Effector memory CD8-positive, alpha-beta T cell (primary cell): ENCODE measurements around the gene CEACAM4.
"Not testable (repeated sequence)": the region's sequence is repeated elsewhere in the genome, so short reads cannot be mapped to it uniquely, and the experiment has no call there.

Experiments used
- ATAC-seq: fragments of 150-1000 bp; cut with Tn5 transposase; replicated peaks from 2 replicates; pipeline ENCODE4 v1.10.0; 2021; ENCODE audit warnings: mild to moderate bottlenecking, moderate library complexity
- DNase-seq, 3 experiments: peaks; one replicate each; pipeline ENCODE4 v3.0.0; 2021
- H3K27ac Mint-ChIP-seq, 2 donors: one replicate each; pipeline ENCODE4 v1.8.0; 2022; ENCODE audit warnings: mild to moderate bottlenecking in 2 of 2, mixed read lengths in 2 of 2, moderate library complexity in 2 of 2
- H3K27me3 Mint-ChIP-seq, 2 donors: one replicate each; pipeline ENCODE4 v1.8.0; 2022; ENCODE audit warnings: mixed read lengths in 2 of 2
- H3K36me3 Mint-ChIP-seq: one replicate; pipeline ENCODE4 v1.8.0; 2022; ENCODE audit warnings: mild to moderate bottlenecking, moderate library complexity, mixed read lengths; ENCODE audit not compliant: insufficient read depth
- H3K4me1 Mint-ChIP-seq, 2 donors: one replicate each; pipeline ENCODE4 v1.8.0; 2022; ENCODE audit warnings: low read depth in 2 of 2, mixed read lengths in 2 of 2
- H3K4me3 Mint-ChIP-seq, 2 donors: one replicate each; pipeline ENCODE4 v1.8.0; 2022; ENCODE audit warnings: mild to moderate bottlenecking in 2 of 2, mixed read lengths in 2 of 2, moderate library complexity in 2 of 2
- H3K9me3 Mint-ChIP-seq, 2 donors: one replicate each; pipeline ENCODE4 v1.8.0; 2022; ENCODE audit warnings: mixed read lengths in 2 of 2

Gene CEACAM4

DNA sequence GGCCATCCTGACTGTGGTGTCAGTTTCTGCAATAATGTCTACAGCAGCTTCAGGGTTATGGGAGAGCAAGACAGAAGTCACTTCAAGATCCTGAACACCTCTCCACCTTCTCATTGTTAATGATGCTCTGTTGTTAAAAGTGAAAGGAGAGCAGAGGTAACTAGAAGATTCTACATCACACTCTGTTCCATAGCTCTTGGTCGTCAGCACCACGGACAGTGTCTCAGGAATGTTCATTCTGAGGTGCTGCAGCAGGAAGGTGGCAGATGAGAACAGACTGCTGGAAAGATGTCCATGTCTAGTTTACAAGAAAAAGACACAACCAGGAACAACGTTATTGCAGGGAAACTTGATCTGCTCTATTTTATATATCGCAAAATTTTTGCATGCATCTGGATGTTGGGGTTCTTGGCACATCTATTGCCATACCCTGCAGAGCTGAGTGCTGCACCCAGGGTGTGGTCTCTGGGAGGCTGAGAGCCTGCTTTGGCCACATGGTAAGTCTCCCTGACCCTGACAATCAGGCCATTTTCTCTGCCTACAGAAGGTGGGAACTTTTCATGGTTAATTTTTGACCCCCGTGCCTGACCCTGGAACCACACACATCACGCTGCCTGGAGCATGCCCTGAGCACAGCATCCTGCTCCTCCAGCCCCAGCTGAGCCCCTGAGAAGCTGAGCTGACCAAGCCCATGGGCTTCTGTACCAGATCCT is 38.2 kb downstream of the CEACAM4 start:
- Mint-ChIP-seq H3K36me3 (peaks cover 9% of the 10 kb centered on the region), H3K4me3 (no peak overlapping the region), H3K4me1 (peaks cover 5 to 9% of the 10 kb centered on the region in 2 donors), H3K27ac (peak overlapping the region in 1 of 2 donors; percentile 49), H3K9me3 (no peaks in the 10 kb centered on the region), H3K27me3 (peaks cover 5 to 19% of the 10 kb centered on the region in 2 donors)
- no peak for ATAC-seq
- DNase-seq: no peak

DNA sequence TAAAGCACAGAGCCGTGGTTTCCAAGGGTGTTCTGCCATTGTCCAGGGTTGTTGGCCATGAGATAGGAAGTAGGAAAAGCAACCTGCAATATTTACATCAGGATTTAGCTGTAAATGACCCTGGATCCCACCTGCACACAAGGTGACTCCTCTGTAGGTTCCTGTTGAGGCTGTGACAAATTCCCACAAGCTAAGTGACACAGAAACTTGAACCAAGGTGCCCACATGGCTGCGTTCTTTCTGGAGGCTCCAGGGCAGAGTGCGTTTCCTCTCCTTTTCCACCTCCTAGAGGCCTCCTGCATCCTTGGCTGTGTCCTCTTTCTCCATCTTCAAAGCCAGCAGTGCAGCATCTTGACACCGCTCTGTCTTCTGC is 39.0 kb downstream of the CEACAM4 start:
- ATAC-seq (no peak), DNase-seq (no peak)
- H3K27me3 Mint-ChIP-seq: peaks cover 5 to 10% of the 10 kb centered on the region in 2 donors
- H3K36me3 Mint-ChIP-seq: peaks cover 16% of the 10 kb centered on the region
- H3K4me3 Mint-ChIP-seq: no peak overlapping the region
- H3K9me3 Mint-ChIP-seq: no peaks in the 10 kb centered on the region
- peaks cover 5 to 9% of the 10 kb centered on the region in 2 donors for H3K4me1 Mint-ChIP-seq
- H3K27ac Mint-ChIP-seq: peak overlapping the region in 1 of 2 donors; percentile 49

DNA sequence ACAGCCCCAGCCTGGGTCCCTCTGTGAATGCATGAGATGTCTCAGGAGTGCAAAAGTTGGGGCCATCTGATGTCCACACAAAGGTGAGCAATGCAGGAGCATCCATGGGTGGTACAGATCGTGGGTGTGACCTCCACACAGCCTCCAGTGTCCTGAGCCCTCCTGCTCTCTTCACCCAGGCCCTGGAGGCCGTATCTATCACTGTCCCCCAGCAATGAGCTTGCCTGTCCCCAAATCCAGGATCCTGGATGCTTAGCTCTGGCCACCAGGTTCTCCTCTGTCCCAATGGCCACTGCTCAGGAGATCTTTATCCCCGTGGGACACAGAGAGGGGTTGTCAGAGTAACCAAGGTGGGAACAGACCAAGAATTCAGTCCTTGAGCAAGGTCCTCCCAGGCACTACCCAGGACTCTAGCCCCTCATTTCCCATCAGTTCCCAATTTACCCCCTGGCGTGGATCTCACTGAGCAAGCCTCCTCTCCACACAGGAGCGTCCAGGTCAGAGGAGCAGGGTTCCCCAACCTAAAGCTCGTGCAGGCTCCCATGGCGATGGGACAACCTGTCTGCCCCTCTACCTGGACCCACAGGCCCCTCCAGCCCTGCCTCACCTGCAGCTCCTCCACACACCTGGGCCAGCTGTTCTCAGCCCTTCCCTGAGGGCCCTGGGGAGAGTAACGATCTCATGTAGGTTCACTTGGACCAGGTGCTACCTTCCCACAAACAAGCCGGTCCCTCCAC is 39.6 kb downstream of the CEACAM4 start:
- ATAC-seq (no peak), DNase-seq (no peak)
- peaks cover 5 to 9% of the 10 kb centered on the region in 2 donors for H3K4me1 Mint-ChIP-seq
- peaks cover 21% of the 10 kb centered on the region for H3K36me3 Mint-ChIP-seq
- peaks cover 3 to 5% of the 10 kb centered on the region in 2 donors for H3K27me3 Mint-ChIP-seq
- no peak overlapping the region for H3K27ac Mint-ChIP-seq
- H3K9me3 Mint-ChIP-seq: no peaks in the 10 kb centered on the region
- no peak overlapping the region for H3K4me3 Mint-ChIP-seq

- DNase-seq (no peak), ATAC-seq (no peak)
- Mint-ChIP-seq H3K27ac (peak overlapping the region in 1 of 2 donors; percentile 39), H3K4me3 (no peak overlapping the region), H3K27me3 (no peaks in the 10 kb centered on the region), H3K36me3 (peaks cover 31% of the 10 kb centered on the region), H3K4me1 (peaks cover 5 to 9% of the 10 kb centered on the region in 2 donors), H3K9me3 (no peaks in the 10 kb centered on the region)
These were observed 40.8 kb downstream of the CEACAM4 start for GRCh38 chr19:41586064-41586463.

GRCh38 chr19:41584931-41585330 is 41.9 kb downstream of the CEACAM4 start:
- Mint-ChIP-seq H3K27ac (peak overlapping the region in 1 of 2 donors; percentile 46), H3K4me3 (no peak overlapping the region), H3K36me3 (peaks cover 39% of the 10 kb centered on the region), H3K4me1 (peaks cover 2 to 6% of the 10 kb centered on the region in 2 donors), H3K9me3 (no peaks in the 10 kb centered on the region), H3K27me3 (no peaks in the 10 kb centered on the region)
- no peak for ATAC-seq
- no peak for DNase-seq

DNA sequence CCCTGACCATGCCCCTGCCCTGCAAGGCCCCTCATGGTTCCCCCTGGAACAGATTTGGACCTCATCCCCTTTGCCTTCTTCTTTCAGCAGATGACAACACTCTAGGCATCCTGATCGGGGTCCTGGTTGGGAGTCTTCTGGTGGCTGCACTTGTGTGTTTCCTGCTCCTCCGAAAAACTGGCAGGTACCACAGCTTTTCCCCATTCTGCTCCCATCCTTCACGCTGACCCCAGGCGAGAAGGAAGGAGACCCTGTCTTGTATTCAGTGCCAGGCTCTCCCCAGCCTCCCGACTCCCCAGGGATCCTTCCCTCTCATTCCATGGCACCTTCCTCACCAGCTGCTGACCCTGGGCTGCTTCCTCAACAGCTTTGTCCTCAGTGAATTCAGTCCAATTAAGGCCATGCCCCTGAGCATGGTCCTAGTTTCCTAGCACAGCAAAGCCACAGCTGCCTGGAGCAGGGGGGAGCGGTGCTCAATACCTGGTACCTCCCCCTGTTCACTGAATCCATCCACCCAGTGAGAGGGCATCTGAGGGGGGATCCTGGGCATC is 42.5 kb downstream of the CEACAM4 start:
- peaks cover 2 to 4% of the 10 kb centered on the region in 2 donors for H3K4me1 Mint-ChIP-seq
- no peaks in the 10 kb centered on the region for H3K27me3 Mint-ChIP-seq
- no peak overlapping the region for H3K4me3 Mint-ChIP-seq
- DNase-seq: no peak
- peaks cover 41% of the 10 kb centered on the region for H3K36me3 Mint-ChIP-seq
- no peak overlapping the region for H3K27ac Mint-ChIP-seq
- H3K9me3 Mint-ChIP-seq: no peaks in the 10 kb centered on the region
- ATAC-seq: no peak

- Mint-ChIP-seq H3K36me3 (peaks cover 41% of the 10 kb centered on the region), H3K27ac (peak overlapping the region; percentile 41 to 76)
- H3K27me3 Mint-ChIP-seq, H3K9me3 Mint-ChIP-seq, ATAC-seq, DNase-seq, H3K4me3 Mint-ChIP-seq, H3K4me1 Mint-ChIP-seq: not testable (repeated sequence)
These were observed 44.2 kb downstream of the CEACAM4 start for GRCh38 chr19:41582577-41583182.

GRCh38 chr19:41581068-41581467 is 45.8 kb downstream of the CEACAM4 start:
- H3K36me3 Mint-ChIP-seq: peaks cover 39% of the 10 kb centered on the region
- not testable (repeated sequence) for ATAC-seq, H3K9me3 Mint-ChIP-seq, H3K27ac Mint-ChIP-seq, H3K4me3 Mint-ChIP-seq, H3K4me1 Mint-ChIP-seq, H3K27me3 Mint-ChIP-seq, DNase-seq

DNA sequence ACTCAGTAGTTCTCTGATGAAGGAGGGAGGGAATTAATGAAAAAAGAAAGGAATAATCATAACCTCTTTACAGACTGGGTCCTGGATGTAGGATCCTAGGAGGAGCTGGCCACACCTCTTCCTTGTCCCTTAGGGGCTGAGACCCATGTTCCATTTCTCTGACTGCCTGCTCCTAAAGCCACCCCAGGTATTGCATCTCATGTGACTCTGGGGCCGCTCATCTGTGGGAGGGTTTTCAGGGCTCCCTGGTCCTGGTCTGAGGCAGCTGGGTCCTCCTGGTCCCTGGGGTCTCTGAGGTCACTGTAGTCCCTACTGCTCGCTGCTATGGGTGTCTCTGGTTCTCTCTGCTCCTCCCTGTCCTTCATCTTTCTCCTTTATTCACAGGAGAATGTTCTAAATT is 48.0 kb downstream of the CEACAM4 start:
- Mint-ChIP-seq H3K27ac (peak overlapping the region in 1 of 2 donors; percentile 10), H3K36me3 (peaks cover 39% of the 10 kb centered on the region), H3K27me3 (no peaks in the 10 kb centered on the region), H3K9me3 (no peaks in the 10 kb centered on the region), H3K4me1 (peaks cover 15 to 17% of the 10 kb centered on the region in 2 donors), H3K4me3 (no peak overlapping the region)
- DNase-seq (no peak), ATAC-seq (no peak)

GRCh38 chr19:41577833-41578232 is 49.0 kb downstream of the CEACAM4 start:
- H3K9me3 Mint-ChIP-seq: no peaks in the 10 kb centered on the region
- DNase-seq: no peak
- H3K4me1 Mint-ChIP-seq: peaks cover 15 to 17% of the 10 kb centered on the region in 2 donors
- no peak overlapping the region for H3K4me3 Mint-ChIP-seq
- H3K27ac Mint-ChIP-seq: no peak overlapping the region
- no peaks in the 10 kb centered on the region for H3K27me3 Mint-ChIP-seq
- H3K36me3 Mint-ChIP-seq: peaks cover 35% of the 10 kb centered on the region
- no peak for ATAC-seq

- Mint-ChIP-seq H3K4me1 (peaks cover 15 to 17% of the 10 kb centered on the region in 2 donors), H3K27me3 (no peaks in the 10 kb centered on the region), H3K4me3 (no peak overlapping the region), H3K36me3 (peaks cover 29% of the 10 kb centered on the region), H3K27ac (peak overlapping the region in 1 of 2 donors; percentile 94), H3K9me3 (no peaks in the 10 kb centered on the region)
- DNase-seq (no peak), ATAC-seq (no peak)
These were observed 49.6 kb downstream of the CEACAM4 start for GRCh38 chr19:41577144-41577830.

DNA sequence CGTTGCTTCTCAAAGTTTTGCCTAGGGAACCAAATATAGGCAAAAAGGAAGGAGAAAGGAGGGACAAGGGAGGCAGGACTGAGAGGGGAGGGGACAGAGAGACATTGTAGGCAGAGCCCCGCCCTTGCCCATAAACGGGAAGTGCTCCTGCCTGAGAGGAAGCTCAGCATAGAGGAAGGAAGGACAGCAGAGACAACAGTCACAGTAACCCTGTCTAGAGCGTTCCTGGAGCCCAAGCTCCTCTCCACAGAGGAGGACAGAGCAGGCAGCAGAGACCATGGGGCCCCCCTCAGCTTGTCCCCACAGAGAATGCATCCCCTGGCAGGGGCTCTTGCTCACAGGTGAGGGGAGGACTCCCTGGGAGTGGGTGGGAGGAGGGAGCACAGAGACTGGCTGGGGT is 50.9 kb downstream of the CEACAM4 start, which contains the start of gene CEACAM21:
Gene CEACAM21, plus strand, starts transcription at position 169 of the 400 bp plus-strand sequence. Its CDS starts 109 bp downstream, at position 278.
- ATAC-seq: peak; percentile 95
- peak in 1 of 3 experiments; percentile 14 for DNase-seq
- peak within 1 kb of the TSS; percentile 81 to 94 for H3K27ac Mint-ChIP-seq
- peaks cover 15 to 17% of the 10 kb centered on the region in 2 donors for H3K4me1 Mint-ChIP-seq
- H3K27me3 Mint-ChIP-seq: no peaks in the 10 kb centered on the region
- H3K9me3 Mint-ChIP-seq: no peaks in the 10 kb centered on the region
- H3K36me3 Mint-ChIP-seq: peaks cover 18% of the 10 kb centered on the region
- peak within 1 kb of the TSS; percentile 47 to 61 for H3K4me3 Mint-ChIP-seq

- Mint-ChIP-seq H3K4me3 (no peak overlapping the region), H3K27ac (peak overlapping the region; percentile 20 to 30), H3K36me3 (peaks cover 13% of the 10 kb centered on the region), H3K9me3 (no peaks in the 10 kb centered on the region), H3K4me1 (peaks cover 20 to 26% of the 10 kb centered on the region in 2 donors), H3K27me3 (no peaks in the 10 kb centered on the region)
- ATAC-seq (peak; percentile 99), DNase-seq (peak; percentile 83 to 84 (median 83))
These were observed 56.2 kb downstream of the CEACAM4 start for GRCh38 chr19:41570639-41571112.
